BLaER1 treated with 17β-estradiol and CSF1 and Interleukin-3, amounts not matched to agents 10 nM and 100 nM (cell line): ENCODE results near the gene TEX53.

Experiments used
- H3K27ac ChIP-seq, 11 experiments: shearing (Covaris generic); formaldehyde crosslinking; 2 replicates each; pipeline ENCODE4 v1.8.1; 2022
- H3K27me3 ChIP-seq, 11 experiments: shearing (Covaris generic); formaldehyde crosslinking; 2 replicates each; pipeline ENCODE4 v1.8.1; 2022
- H3K36me3 ChIP-seq, 11 experiments: shearing (Covaris generic); formaldehyde crosslinking; 2 replicates each; pipeline ENCODE4 v1.8.1; 2022
- H3K4me1 ChIP-seq, 10 experiments: shearing (Covaris generic); formaldehyde crosslinking; 2 replicates each; pipeline ENCODE4 v1.8.1; 2022
- H3K4me2 ChIP-seq, 11 experiments: shearing (Covaris generic); formaldehyde crosslinking; 2 replicates each; pipeline ENCODE4 v1.8.1; 2022
- H3K4me3 ChIP-seq, 10 experiments: shearing (Covaris generic); formaldehyde crosslinking; 2 replicates each; pipeline ENCODE4 v1.8.1; 2022
- H3K9ac ChIP-seq, 11 experiments: shearing (Covaris generic); formaldehyde crosslinking; 2 replicates each; pipeline ENCODE4 v1.8.1; 2022
- H3K9me3 ChIP-seq, 11 experiments: shearing (Covaris generic); formaldehyde crosslinking; replicated peaks in 1 of 11; 2 replicates each; pipeline ENCODE4 v1.8.1; 2022
- H4K20me1 ChIP-seq, 11 experiments: shearing (Covaris generic); formaldehyde crosslinking; 2 replicates each; pipeline ENCODE4 v1.8.1; 2022
- Cebpa-rat ChIP-seq, 11 experiments: shearing (Covaris generic); IDR thresholded peaks; 2 replicates each; pipeline ENCODE4 v1.8.1; 2022

TEX53 gene

GRCh38 chr9:114619191-114619761, 38.3 kb downstream of the TEX53 start:
- peak overlapping the region; percentile 43 to 84 (median 77); a peak in 21 of 22 replicates for H3K27ac ChIP-seq
- peaks cover 0 to 74% (median 9%) of the 10 kb centered on the region in 11 experiments; a peak in 10 of 22 replicates for H4K20me1 ChIP-seq
- TF ChIP-seq Cebpa-rat (IDR thresholded peaks at IDR 0.05), result no peak
- no peaks in the 10 kb centered on the region for H3K27me3 ChIP-seq
- no peaks in the 10 kb centered on the region for H3K9me3 ChIP-seq
- peaks cover 37 to 78% (median 62%) of the 10 kb centered on the region in 11 experiments for H3K36me3 ChIP-seq
- peak overlapping the region; percentile 42 to 75 (median 67) for H3K9ac ChIP-seq
- H3K4me2 ChIP-seq, result peak overlapping the region; percentile 74 to 99 (median 84)
- H3K4me1 ChIP-seq, result peaks cover 42 to 63% (median 56%) of the 10 kb centered on the region in 10 experiments
- peak overlapping the region; percentile 34 to 63 (median 44); a peak in 17 of 20 replicates for H3K4me3 ChIP-seq

DNA sequence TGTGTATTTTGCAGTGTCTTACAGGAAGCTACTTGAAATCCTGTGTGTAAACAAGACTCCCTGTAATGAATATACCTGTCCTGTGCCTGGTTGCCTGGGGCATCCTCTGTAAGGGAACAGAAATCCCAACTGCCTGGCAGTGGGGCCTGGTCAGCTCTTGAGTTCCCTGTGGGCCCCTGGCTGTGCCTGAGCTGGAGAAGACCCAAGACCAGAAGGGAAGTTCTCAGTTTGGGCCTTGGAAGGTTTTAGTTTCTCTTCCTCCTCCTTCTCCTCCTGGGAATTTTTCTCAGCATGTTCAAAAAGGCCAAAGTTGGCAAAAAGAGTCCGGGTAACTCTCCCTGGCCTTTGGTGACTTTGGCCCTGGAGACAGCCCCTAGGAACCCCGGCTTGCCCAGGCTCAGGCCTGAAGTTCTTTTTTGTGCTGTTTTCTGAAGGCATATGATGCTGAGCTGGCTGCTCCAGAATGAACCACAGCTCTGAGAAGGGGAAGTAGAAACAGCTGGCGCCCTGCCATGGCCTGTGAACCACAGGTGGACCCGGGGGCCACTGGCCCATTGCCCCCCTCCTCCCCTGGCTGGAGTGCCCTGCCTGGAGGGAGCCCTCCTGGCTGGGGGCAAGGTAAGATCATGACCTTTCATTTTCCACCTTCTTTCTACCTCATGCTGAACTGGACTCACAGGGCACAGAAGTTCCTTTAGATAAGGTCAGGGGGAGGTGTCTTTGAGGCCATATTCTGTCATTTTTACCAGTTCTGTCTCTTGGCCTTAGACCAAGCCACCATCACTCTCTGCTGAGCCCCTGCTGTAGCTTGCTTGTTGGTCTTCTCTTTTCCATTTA, 40.7 kb downstream of the TEX53 start:
- H3K36me3 ChIP-seq, result peaks cover 22 to 70% (median 44%) of the 10 kb centered on the region in 11 experiments
- no peaks in the 10 kb centered on the region for H3K27me3 ChIP-seq
- H3K27ac ChIP-seq, result peak overlapping the region; percentile 56 to 84 (median 77)
- peaks cover 65 to 85% (median 80%) of the 10 kb centered on the region in 10 experiments for H3K4me1 ChIP-seq
- peak overlapping the region; percentile 74 to 99 (median 84) for H3K4me2 ChIP-seq
- H4K20me1 ChIP-seq, result peaks cover 0 to 77% (median 11%) of the 10 kb centered on the region in 11 experiments; a peak in 6 of 22 replicates
- peak overlapping the region in 1 of 10 experiments; percentile 12; a peak in 3 of 20 replicates for H3K4me3 ChIP-seq
- TF ChIP-seq Cebpa-rat (IDR thresholded peaks at IDR 0.05), result no peak
- peak overlapping the region; percentile 52 to 75 (median 66); a peak in 21 of 22 replicates for H3K9ac ChIP-seq
- no peaks in the 10 kb centered on the region for H3K9me3 ChIP-seq

DNA sequence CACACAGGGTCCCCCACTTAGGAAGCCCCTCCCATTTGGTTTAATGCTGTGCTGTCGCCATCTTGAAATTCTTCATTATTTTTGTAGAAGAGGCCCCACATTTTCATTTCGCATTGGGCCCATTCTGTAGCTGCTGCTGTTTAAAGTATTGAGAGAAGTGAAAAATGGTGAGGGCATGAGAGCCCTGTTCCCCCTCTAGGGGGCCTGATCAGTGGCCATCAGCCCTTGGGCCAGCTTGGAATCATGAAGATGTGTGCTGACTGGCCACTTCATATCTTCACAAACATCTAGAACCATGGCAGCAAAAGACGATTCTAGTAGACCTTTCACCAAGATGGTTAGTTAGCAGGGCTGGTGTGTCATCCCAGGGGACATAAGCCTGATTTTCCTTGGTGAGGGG, 43.2 kb downstream of the TEX53 start:
- peak overlapping the region in 4 of 11 experiments; percentile 4 to 98 (median 62); a peak in 2 of 22 replicates for H3K27ac ChIP-seq
- H3K27me3 ChIP-seq, result no peaks in the 10 kb centered on the region
- TF ChIP-seq Cebpa-rat (IDR thresholded peaks at IDR 0.05), result no peak
- peaks cover 0 to 63% (median 5%) of the 10 kb centered on the region in 11 experiments; a peak in 6 of 22 replicates for H4K20me1 ChIP-seq
- no peaks in the 10 kb centered on the region for H3K9me3 ChIP-seq
- H3K4me1 ChIP-seq, result peaks cover 72 to 90% (median 87%) of the 10 kb centered on the region in 10 experiments
- peak overlapping the region in 10 of 11 experiments; percentile 94 to 99 (median 98); a peak in 14 of 22 replicates for H3K4me2 ChIP-seq
- H3K4me3 ChIP-seq, result no peak overlapping the region
- peaks cover 5 to 47% (median 25%) of the 10 kb centered on the region in 11 experiments; a peak in 19 of 22 replicates for H3K36me3 ChIP-seq
- H3K9ac ChIP-seq, result no peak overlapping the region

- H3K4me2 ChIP-seq, result peak overlapping the region; percentile 94 to 99 (median 98); a peak in 21 of 22 replicates
- peak overlapping the region in 6 of 11 experiments; percentile 12 to 99 (median 98); a peak in 8 of 22 replicates for H3K27ac ChIP-seq
- H3K9ac ChIP-seq, result peak overlapping the region in 1 of 11 experiments; percentile 94; a peak in 3 of 22 replicates
- no peaks in the 10 kb centered on the region for H3K9me3 ChIP-seq
- H3K4me1 ChIP-seq, result peaks cover 68 to 90% (median 85%) of the 10 kb centered on the region in 10 experiments
- no peak overlapping the region for H3K4me3 ChIP-seq
- H3K27me3 ChIP-seq, result no peaks in the 10 kb centered on the region
- peaks cover 5 to 45% (median 25%) of the 10 kb centered on the region in 11 experiments; a peak in 19 of 22 replicates for H3K36me3 ChIP-seq
- no peak for TF ChIP-seq Cebpa-rat (IDR thresholded peaks at IDR 0.05)
- peaks cover 0 to 63% (median 5%) of the 10 kb centered on the region in 11 experiments; a peak in 6 of 22 replicates for H4K20me1 ChIP-seq
Observed at GRCh38 chr9:114613919-114614318, 43.7 kb downstream of the TEX53 start.

DNA sequence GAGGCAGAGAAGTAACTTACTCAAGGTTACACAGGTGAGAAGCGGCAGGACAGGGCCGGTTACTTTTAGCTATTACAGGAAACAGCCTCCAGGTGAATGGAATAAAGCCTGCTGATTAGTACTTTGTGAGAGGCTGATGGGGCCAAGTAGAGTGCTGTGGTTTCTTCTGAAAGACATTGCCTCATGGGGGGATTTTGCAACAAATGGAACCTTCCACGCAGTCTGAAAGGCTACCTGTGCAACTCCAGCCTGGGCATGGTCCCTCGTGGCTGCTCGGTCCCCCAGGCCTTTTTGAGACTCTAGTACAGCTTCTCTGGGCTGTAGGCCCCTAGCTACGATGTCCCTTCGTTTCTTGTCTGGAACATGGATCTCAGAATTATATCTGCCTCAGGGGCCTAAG, 44.5 kb downstream of the TEX53 start:
- Histone ChIP-seq H3K4me2 (peak overlapping the region; percentile 94 to 99 (median 98)), H3K4me1 (peaks cover 60 to 90% (median 83%) of the 10 kb centered on the region in 10 experiments), H4K20me1 (peaks cover 0 to 60% (median 5%) of the 10 kb centered on the region in 11 experiments; a peak in 6 of 22 replicates), H3K36me3 (peaks cover 1 to 36% (median 17%) of the 10 kb centered on the region in 11 experiments; a peak in 17 of 22 replicates), H3K9me3 (no peaks in the 10 kb centered on the region), H3K4me3 (peak overlapping the region; percentile 71 to 89 (median 82); a peak in 14 of 20 replicates), H3K9ac (peak overlapping the region; percentile 94 to 100 (median 98); a peak in 21 of 22 replicates), H3K27me3 (no peaks in the 10 kb centered on the region), H3K27ac (peak overlapping the region in 9 of 11 experiments; percentile 97 to 99 (median 99); a peak in 15 of 22 replicates)
- no peak for TF ChIP-seq Cebpa-rat (IDR thresholded peaks at IDR 0.05)

DNA sequence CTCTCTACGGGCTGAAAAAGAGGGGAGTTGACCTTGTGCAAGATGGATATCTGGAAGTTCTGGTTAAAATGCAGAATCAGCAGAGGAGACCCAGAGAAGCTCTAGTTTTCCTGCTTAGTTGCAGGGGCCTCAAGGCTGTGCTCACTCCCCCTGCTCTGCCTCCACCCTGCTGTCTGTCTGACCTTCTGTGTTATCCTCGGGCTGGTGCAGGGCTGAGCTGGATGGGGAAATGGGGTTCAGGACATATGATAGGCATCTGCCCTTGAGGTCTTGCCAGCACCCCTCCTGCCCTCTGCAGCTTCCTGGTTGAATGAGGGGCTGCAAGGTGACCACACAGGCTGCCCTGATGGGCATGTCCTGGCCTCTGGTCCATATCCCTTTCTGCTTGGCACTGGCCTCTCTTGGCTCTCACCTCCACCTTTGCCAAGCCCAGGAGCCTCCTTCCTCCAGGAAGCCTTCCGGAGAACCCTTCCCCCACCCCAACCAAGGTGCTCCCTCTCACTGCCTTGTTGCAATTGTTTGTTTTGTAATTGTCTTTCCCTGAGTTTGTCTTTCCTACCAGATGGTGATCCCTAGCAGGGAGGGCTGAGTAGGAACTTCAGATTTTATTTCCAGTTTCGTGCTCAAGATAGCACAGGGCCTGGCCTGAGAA, 45.2 kb downstream of the TEX53 start:
- Histone ChIP-seq H3K27me3 (no peaks in the 10 kb centered on the region), H3K27ac (peak overlapping the region; percentile 91 to 99 (median 99); a peak in 20 of 22 replicates), H3K4me1 (peaks cover 53 to 90% (median 83%) of the 10 kb centered on the region in 10 experiments), H3K9me3 (no peaks in the 10 kb centered on the region), H3K4me3 (peak overlapping the region; percentile 71 to 89 (median 82)), H3K4me2 (peak overlapping the region; percentile 94 to 99 (median 98)), H3K9ac (peak overlapping the region; percentile 94 to 100 (median 98)), H4K20me1 (peaks cover 0 to 54% (median 5%) of the 10 kb centered on the region in 11 experiments; a peak in 6 of 22 replicates), H3K36me3 (peaks cover 0 to 30% (median 10%) of the 10 kb centered on the region in 11 experiments; a peak in 12 of 22 replicates)
- no peak for TF ChIP-seq Cebpa-rat (IDR thresholded peaks at IDR 0.05)

GRCh38 chr9:114611516-114612271, 45.9 kb downstream of the TEX53 start:
- Histone ChIP-seq H3K4me3 (peak overlapping the region; percentile 71 to 89 (median 82)), H3K9me3 (no peaks in the 10 kb centered on the region), H3K27me3 (no peaks in the 10 kb centered on the region), H4K20me1 (peaks cover 0 to 47% (median 3%) of the 10 kb centered on the region in 11 experiments; a peak in 6 of 22 replicates), H3K4me2 (peak overlapping the region; percentile 94 to 99 (median 98)), H3K27ac (peak overlapping the region; percentile 91 to 99 (median 99)), H3K36me3 (peaks cover 0 to 28% (median 8%) of the 10 kb centered on the region in 11 experiments; a peak in 11 of 22 replicates), H3K9ac (peak overlapping the region; percentile 94 to 100 (median 98)), H3K4me1 (peaks cover 46 to 90% (median 83%) of the 10 kb centered on the region in 10 experiments)
- TF ChIP-seq Cebpa-rat (IDR thresholded peaks at IDR 0.05), result peak in 10 of 11 experiments; percentile 9 to 83 (median 60); a peak in 12 of 22 replicates
